GM18502 (cell line): ENCODE measurements around the gene ITIH4.

Source experiments
- ATAC-seq: cut with Tn5 transposase; IDR thresholded peaks from one replicate; pipeline ENCODE4 v1.9.1; 2021; ENCODE audit warnings: mild to moderate bottlenecking; ENCODE audit not compliant: unreplicated experiment, poor library complexity

Gene ITIH4

DNA sequence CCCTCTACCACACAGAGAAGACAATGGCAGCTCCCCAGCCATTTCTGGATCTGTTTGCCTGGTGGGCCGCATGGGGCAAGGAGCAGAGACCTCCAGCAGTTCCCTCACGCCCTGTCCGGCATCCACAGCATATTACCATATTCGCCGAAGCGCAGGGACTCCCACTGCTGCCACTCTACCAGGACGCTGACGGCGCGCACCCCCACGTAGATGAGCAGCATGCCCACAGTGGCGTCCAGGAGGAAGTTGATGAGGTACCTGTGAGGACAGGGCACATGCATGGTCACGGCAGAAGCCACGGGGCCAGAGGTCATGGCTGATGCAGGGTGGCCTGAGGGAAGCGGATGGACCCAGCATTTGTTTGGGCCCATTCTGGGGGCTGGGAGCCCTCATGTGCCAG, 19.2 kb upstream of the ITIH4 start:
- ATAC-seq: no peak

DNA sequence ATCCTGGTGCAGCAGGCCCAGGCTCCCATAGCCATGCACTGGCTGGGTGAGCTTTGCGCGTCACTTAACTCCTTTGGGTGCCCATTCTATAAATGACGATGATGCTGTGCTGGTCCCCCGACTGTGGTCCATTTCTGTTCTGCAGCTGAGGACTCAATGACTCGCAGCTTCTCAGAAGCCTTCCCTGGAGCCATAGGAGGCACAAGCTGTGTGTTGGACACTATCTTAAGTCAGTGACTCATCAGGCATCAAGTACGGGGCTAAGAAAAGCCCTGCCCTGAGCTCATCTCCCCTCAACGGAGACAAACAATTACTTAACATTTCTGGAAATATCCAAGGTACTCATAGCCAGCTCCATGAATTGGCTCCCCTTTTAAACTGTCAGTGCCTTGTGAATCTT, 18.1 kb upstream of the ITIH4 start:
- ATAC-seq: no peak

DNA sequence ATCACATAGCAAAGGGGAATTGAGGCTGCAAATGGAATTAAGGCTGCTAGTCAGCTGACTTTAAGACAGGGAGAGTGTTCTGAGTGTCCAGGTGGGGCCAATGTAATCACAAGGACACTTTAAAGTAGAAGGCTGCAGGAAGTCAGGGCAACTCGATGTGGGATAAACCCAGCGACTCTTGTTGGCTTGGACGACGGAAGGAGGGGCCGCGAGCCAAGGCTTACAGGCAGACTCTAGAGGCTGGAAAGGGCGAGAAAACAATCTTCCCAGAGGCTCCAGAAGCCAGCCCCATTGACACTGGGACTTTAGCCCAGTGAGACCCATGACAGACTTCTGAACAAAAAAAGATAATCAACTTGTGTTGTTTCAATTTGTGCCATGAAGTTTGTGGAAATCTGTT, 17.3 kb upstream of the ITIH4 start:
- ATAC-seq: no peak

- ATAC-seq: no peak
These were observed 16.8 kb upstream of the ITIH4 start for GRCh38 chr3:52847241-52847640.

DNA sequence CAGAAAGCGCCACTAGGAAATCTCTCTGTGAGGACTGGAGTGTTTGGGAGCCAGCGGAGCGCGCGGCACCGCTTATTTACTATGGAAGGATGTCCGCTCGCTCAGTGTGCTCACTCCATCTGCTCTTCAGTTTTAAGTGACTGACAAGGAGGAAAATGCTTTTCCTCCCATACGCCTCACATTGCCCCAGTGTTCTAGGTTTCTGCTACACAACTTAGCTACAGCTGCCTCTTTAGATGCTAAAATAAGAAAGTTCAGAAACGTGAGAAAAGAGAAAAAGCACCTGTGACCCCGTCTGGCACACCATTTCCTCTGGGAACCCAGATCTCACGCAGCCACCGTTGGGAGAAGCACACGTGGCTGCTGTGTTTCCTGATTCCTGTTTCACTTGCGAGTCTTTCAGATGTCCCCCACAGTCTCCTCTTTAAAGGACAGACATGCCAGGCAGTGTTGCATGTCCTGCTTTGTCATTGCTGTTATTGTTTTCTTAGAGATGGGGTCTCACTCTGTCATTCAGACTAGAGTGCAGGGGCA, 16.0 kb upstream of the ITIH4 start:
- no peak for ATAC-seq

- ATAC-seq: no peak
These were observed 15.4 kb upstream of the ITIH4 start for GRCh38 chr3:52845691-52846431.

GRCh38 chr3:52845157-52845556, 14.7 kb upstream of the ITIH4 start:
- no peak for ATAC-seq

DNA sequence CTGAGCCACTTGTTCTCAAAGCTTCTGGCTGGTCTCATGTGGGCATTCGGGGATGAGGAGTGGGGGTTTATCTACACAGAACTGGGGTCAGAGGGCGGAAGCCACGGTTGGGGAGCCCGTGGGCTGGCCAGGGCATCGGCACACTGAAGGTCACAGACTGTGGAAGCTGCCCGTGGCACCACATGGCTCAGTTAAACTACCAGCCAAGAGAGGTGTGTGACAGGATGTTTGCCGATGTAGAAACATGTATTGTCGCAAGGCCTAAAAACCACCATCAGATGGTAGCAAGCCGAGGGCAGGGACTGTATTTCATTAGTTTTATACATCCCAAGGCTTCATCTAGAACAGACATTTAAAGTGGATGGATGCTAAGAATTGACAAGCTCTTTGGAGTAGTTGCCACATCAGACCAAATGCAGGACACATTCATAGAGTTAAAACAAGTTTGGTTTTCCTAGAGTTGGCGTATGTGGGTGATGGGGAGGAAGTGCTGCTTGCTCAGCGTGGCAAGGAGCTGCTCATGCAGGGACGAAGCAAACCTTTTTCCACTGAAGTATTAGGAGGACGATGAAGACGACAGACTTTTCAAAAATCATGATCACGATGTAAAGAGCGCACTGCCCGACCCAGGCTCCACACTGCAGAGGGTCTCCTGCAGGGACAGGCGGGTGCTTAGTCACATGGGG, 14.0 kb upstream of the ITIH4 start:
- no peak for ATAC-seq

DNA sequence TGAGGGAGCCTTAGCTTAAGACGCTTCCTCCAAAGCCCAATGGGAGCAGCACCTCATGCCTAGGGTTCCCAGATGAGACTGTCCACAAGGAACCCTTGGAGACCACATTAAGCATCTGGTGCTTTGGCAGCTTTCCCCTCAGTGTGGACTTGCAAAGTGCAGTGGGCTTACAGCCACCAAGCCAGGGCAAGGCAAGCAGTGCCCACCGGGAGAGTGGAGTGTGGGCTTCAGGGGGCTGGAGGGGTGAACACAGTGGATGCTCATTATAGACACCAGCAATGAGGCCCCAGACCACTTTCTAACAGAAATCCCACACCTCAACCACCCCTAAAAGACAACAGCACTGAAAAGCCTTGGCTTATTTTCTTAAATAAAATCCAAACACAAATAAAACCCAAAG, 13.4 kb upstream of the ITIH4 start:
- no peak for ATAC-seq

DNA sequence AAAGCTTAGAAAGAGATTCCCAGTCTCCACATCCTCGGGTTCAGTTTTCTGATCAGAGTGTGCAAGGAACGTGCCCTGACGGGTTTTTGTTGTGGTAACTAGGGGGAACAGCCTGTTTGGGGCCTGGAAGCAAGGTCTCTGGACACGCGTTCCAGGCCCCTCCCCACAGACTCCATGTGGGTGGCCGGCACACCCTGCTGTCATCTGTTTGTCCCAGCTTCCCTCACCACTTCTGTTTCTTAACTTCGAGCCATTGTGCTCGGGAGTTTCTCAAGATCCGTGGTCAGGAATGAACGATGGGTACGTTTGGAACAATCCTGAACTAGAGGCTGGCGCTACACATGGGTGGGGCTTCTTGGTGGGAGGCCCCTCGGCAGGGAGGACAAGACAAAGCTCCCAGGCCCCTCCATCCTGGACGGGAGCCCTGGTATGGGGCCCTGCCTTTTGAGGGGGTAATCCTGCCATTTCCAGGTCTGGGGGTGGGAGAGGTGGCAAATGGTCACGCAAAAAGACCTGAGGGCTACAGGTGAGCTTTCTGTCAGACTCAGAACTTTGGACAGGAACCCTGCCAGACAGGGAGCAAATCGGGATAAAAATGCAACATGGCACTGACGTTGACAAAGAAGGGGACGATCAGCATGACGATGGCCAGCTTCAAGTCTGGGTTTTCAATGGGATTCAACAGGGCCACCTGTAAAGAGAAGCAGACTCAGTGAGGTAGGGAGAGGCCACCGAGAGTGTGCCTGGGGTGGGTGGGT, 12.8 kb upstream of the ITIH4 start:
- ATAC-seq: no peak

DNA sequence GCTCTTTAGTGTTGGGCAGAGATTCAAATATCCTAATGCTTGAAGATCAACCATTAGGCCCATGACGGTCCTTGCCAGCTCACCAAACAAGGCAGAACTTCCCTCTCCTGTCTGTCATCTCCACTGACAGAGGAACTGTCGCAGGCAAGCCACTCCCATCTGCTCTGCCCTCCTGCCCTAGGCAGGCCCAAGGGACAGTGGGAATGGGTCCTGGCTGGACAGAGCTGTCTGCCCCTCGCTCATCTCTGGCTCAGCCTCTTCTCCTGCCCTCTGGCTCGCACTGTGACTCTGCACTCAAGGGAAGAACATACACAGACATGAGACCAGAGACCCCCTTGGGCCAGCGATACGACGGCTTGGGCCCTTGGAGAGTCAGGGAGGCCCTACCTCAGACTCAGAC, 12.0 kb upstream of the ITIH4 start:
- no peak for ATAC-seq

DNA sequence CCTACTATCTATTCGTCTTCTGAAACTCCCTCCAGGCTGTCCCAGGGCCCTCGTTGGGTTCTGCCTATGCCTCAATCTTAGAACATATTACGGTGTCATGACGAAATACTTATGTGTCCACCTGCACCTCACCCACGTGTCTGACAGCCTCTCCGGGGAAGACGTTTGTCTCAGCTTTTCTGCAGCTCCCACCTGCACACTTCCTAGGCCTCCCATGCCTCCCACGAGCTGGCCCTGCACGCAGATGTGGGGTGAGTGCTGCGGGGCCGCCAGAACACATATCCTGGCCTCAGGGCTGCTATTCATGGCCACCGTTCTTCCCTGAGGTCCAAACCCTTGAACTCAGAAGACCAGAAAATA, 11.5 kb upstream of the ITIH4 start:
- no peak for ATAC-seq

GRCh38 chr3:52841211-52841980, 10.9 kb upstream of the ITIH4 start:
- ATAC-seq: no peak

DNA sequence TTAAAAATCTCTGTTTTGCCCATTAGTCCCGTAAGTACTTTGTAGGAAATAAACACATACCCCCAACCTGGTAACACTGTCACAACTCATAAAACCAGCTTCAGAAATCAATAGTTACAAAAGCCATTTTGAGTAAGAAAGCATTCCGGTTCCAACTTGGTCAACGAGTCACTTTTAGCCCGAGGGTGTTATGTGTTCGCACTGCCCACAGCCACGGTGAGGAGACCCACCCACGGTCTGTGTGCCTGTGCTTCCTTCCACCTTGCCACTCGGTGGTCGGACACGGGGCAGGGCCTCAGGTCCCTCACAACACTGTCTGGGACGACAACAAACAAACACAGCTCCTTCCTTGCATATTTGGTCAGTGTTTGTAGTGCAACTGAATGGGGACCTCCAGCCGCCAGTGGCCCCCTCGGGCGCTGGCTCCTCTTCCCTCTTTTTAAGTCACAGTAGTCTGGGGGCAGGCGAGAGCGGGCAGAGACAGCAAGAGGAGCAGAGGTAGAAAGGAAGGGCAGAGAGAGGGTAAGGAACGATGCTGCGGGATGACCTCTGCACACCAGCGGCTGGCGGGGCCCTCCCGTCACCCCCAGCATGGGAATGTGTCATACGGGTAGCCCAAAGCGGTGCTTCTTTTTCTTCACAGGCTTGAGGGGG, 9.5 kb upstream of the ITIH4 start:
- ATAC-seq: no peak

DNA sequence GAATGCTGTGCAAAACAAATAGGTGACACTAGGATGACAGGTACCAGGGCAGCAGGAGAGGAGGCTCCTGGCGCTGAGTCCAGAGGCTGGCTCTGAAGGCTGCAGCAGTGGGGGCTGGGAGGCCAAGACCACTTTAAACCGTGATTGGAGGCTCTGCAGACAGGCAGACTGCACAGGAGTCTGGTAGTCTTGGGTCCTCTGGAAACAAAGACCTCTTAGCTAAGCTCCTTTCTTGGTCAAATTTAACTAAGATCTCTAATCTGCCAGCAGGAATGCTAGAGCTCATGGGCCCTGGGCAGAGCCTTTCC, 8.8 kb upstream of the ITIH4 start:
- ATAC-seq: no peak

DNA sequence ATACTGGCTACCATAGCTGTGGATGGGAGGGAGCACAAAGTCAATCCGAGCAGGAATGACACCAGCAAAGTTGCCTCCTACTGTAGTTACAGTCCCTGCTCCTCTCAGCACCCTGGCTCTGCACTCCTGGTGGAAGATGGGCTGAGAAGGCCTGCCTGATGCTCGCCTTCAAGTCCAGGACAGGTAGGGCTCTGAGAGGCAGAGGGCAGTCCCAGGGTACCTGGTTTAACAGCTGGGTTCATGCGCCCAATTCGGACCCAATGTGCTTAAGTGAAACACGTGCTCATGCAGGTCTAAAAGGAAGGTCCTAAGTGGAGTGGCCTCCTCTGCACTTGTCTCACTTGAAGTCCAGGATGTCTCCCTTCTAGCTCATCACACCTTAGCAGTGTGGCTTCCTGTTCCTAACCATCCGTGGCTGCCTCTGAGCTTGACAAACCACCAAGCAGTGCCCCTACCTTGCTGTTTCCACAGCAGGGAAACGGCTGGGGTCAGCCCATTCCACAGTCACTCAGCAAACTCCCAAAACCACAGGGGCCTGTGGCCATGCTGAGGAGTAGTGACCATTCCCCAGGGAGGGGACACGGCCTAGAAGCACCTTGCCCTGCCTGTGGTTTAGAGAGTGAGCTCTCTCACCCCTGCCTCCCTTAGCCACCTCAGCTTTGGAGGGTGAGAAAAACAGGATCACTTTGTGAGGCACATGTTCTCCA, 8.2 kb upstream of the ITIH4 start:
- ATAC-seq: no peak

GRCh38 chr3:52836986-52837385, 6.5 kb upstream of the ITIH4 start:
- no peak for ATAC-seq

DNA sequence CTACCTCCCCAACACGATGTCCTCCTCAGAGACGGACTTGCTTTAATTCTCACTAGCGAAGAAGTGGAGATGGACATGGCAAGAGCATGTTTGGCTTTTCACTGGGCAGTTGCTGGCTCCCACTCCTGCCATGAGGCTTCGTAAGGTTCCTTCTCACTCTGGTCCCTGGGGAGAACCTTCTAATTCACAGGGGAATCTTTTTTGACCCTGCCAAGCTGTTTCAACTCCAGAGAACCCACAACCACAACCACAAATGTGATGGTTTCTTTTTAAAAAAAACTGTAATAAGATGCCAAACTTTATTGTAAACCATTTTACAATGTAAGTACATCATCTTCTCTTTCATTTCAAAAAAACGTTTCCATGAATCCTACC, 6.0 kb upstream of the ITIH4 start:
- ATAC-seq: no peak

GRCh38 chr3:52835766-52836470, 5.4 kb upstream of the ITIH4 start:
- ATAC-seq: no peak
